HEK293 (cell line): Measurements from ENCODE around the gene ARF4.
"Not testable (repeated sequence)": the region's sequence is repeated elsewhere in the genome, so short reads cannot be mapped to it uniquely, and the experiment has no call there.

Source experiments
- CTCF ChIA-PET: fragments of 350-600 bp; formaldehyde crosslinking; extraction: SDS; loops from one replicate; lab custom pipeline; 2021; ENCODE audit warnings: antibody characterized with exemption; lab: Yijun Ruan, JAX
- POLR2A ChIA-PET: fragments of 300-600 bp; formaldehyde crosslinking; extraction: SDS; loops from one replicate; lab custom pipeline; 2020; ENCODE audit warnings: antibody characterized with exemption, inconsistent platforms; lab: Yijun Ruan, JAX
- H3K27ac ChIP-seq: fragments of 200-500 bp; sonication (Bioruptor generic); 2 replicates; pipeline ENCODE4 v1.5.1; 2014; ENCODE audit warnings: low read depth, low read length, control low read depth, inconsistent platforms; ENCODE audit errors: extremely low read depth
- H3K36me3 ChIP-seq, 2 experiments: fragments of 200-500 bp in 1 of 2; sonication (Bioruptor generic) in 1 of 2; 1 replicate in 1 of 2; 2 replicates in 1 of 2; pipeline ENCODE4 v1.5.1; 2014 to 2017; ENCODE audit warnings: inconsistent platforms in 2 of 2, low read length in 2 of 2; ENCODE audit not compliant: control insufficient read depth in 2 of 2, insufficient read depth in 1 of 2
- H3K4me1 ChIP-seq: fragments of 200-500 bp; sonication (Bioruptor generic); 2 replicates; pipeline ENCODE4 v1.5.1; 2014; ENCODE audit warnings: mild to moderate bottlenecking, low read length, inconsistent platforms; ENCODE audit not compliant: control insufficient read depth, insufficient read depth
- H3K4me3 ChIP-seq: 2 replicates; pipeline ENCODE4 v1.5.1; 2011; ENCODE audit warnings: low read depth, mild to moderate bottlenecking, control low read depth, low read length, moderate library complexity
- H3K9me3 ChIP-seq: fragments of 200-500 bp; sonication (Bioruptor generic); 2 replicates; pipeline ENCODE4 v1.5.1; 2014; ENCODE audit warnings: low read depth, low read length, inconsistent platforms; ENCODE audit not compliant: control insufficient read depth, insufficient read depth
- FEZF1 ChIP-seq: fragments of 450-650 bp; formaldehyde crosslinking; IDR thresholded peaks from 2 replicates; pipeline ENCODE4 v1.5.1; 2016; ENCODE audit warnings: missing biosample characterization, missing genetic modification characterization
- GLI4 ChIP-seq: fragments of 450-650 bp; formaldehyde crosslinking; IDR thresholded peaks from 2 replicates; pipeline ENCODE4 v1.5.1; 2016; ENCODE audit warnings: missing biosample characterization, missing genetic modification characterization
- GLIS2 ChIP-seq: fragments of 450-650 bp; formaldehyde crosslinking; IDR thresholded peaks from 2 replicates; pipeline ENCODE4 v1.5.1; 2016; ENCODE audit warnings: missing biosample characterization, missing genetic modification characterization
- IKZF3 ChIP-seq: fragments of 450-650 bp; IDR thresholded peaks from 2 replicates; pipeline ENCODE4 v1.5.0; 2018; ENCODE audit warnings: missing biosample characterization, mild to moderate bottlenecking, missing genetic modification characterization, moderate library complexity
- OSR2 ChIP-seq: fragments of 450-650 bp; formaldehyde crosslinking; IDR thresholded peaks from 2 replicates; pipeline ENCODE4 v1.5.1; 2016; ENCODE audit warnings: missing biosample characterization, missing genetic modification characterization
- ZBTB21 ChIP-seq: fragments of 450-650 bp; formaldehyde crosslinking; IDR thresholded peaks from 2 replicates; pipeline ENCODE4 v1.5.1; 2017; ENCODE audit warnings: missing biosample characterization, missing genetic modification characterization
- ZFP41 ChIP-seq: fragments of 450-650 bp; formaldehyde crosslinking; IDR thresholded peaks from 2 replicates; pipeline ENCODE4 v1.5.1; 2016; ENCODE audit warnings: missing biosample characterization, missing genetic modification characterization, borderline replicate concordance
- ZNF112 ChIP-seq: fragments of 450-650 bp; formaldehyde crosslinking; IDR thresholded peaks from 2 replicates; pipeline ENCODE4 v1.5.0; 2017; ENCODE audit warnings: missing biosample characterization, missing genetic modification characterization
- ZNF114 ChIP-seq: fragments of 450-650 bp; formaldehyde crosslinking; IDR thresholded peaks from 2 replicates; pipeline ENCODE4 v1.5.0; 2017; ENCODE audit warnings: missing biosample characterization, missing genetic modification characterization
- ZNF121 ChIP-seq: fragments of 450-650 bp; formaldehyde crosslinking; IDR thresholded peaks from 2 replicates; pipeline ENCODE4 v1.5.1; 2016; ENCODE audit warnings: missing biosample characterization, missing genetic modification characterization
- ZNF146 ChIP-seq: fragments of 450-650 bp; formaldehyde crosslinking; IDR thresholded peaks from 2 replicates; pipeline ENCODE4 v1.5.1; 2016; ENCODE audit warnings: missing biosample characterization, missing genetic modification characterization
- ZNF155 ChIP-seq: fragments of 450-650 bp; formaldehyde crosslinking; IDR thresholded peaks from 2 replicates; pipeline ENCODE4 v1.5.1; 2016; ENCODE audit warnings: missing biosample characterization, missing genetic modification characterization
- ZNF221 ChIP-seq: fragments of 450-650 bp; formaldehyde crosslinking; IDR thresholded peaks from 2 replicates; pipeline ENCODE4 v1.5.1; 2017; ENCODE audit warnings: missing biosample characterization, missing genetic modification characterization, borderline replicate concordance
- ZNF391 ChIP-seq: fragments of 450-650 bp; formaldehyde crosslinking; IDR thresholded peaks from 2 replicates; pipeline ENCODE4 v1.5.1; 2016; ENCODE audit warnings: low read depth, missing biosample characterization, missing genetic modification characterization, borderline replicate concordance
- ZNF426 ChIP-seq: fragments of 450-650 bp; formaldehyde crosslinking; IDR thresholded peaks from 2 replicates; pipeline ENCODE4 v1.5.1; 2017; ENCODE audit warnings: missing biosample characterization, missing genetic modification characterization, mild to moderate bottlenecking, inconsistent platforms, moderate library complexity
- ZNF501 ChIP-seq: fragments of 450-650 bp; formaldehyde crosslinking; IDR thresholded peaks from 2 replicates; pipeline ENCODE4 v1.5.1; 2016; ENCODE audit warnings: missing biosample characterization, missing genetic modification characterization
- ZNF768 ChIP-seq: fragments of 450-650 bp; formaldehyde crosslinking; IDR thresholded peaks from 2 replicates; pipeline ENCODE4 v1.5.1; 2018; ENCODE audit warnings: missing biosample characterization, mild to moderate bottlenecking, missing genetic modification characterization
- TF ChIP-seq, protein P1 (sequence below): fragments of 450-650 bp; formaldehyde crosslinking; IDR thresholded peaks from 2 replicates; pipeline ENCODE4 v1.5.1; 2017; ENCODE audit warnings: missing biosample characterization, mild to moderate bottlenecking, missing genetic modification characterization, moderate library complexity

The ARF4 gene

DNA sequence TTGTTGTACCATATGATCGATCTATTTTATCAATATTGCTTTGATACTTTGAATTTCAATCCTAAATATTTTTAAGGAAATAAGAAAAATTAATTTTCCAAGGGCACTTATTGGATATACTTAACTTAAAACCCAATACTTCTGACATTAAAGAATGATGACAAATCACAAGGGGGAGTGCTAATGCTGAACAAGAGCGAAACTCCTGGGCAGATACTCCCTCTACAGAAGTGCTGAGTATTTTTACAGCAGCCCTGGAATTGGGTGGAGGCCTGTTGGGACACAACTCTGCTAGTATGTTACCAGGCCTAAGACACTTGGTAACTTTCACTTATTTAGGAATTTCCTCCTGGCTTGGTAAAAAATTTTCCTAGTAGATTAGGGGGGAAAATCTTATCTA is 49.6 kb upstream of the ARF4 start:
- Histone ChIP-seq H3K9me3 (no peaks in the 10 kb centered on the region), H3K4me1 (no peaks in the 10 kb centered on the region), H3K4me3 (no peak overlapping the region), H3K36me3 (peaks cover 0 to 57% of the 10 kb centered on the region in 2 experiments; a peak in 2 of 3 replicates), H3K27ac (no peak overlapping the region)
- ChIA-PET POLR2A (no interaction called here), CTCF (interaction anchor here (0.6 kb wide), 1 partner anchor 47 kb away, joined by 3 read pairs; no protein-coding TSS in a partner anchor)
- TF ChIP-seq ZNF155 (tag by site-specific recombination) (no peak), ZNF112 (tag by site-specific recombination) (no peak), ZNF114 (tag by site-specific recombination) (no peak), ZBTB21 (tag by site-specific recombination) (no peak), GLI4 (tag by site-specific recombination) (no peak), ZNF501 (no peak), ZNF391 (tag by site-specific recombination) (no peak), ZNF146 (no peak)
- TF ChIP-seq, protein P1, sequence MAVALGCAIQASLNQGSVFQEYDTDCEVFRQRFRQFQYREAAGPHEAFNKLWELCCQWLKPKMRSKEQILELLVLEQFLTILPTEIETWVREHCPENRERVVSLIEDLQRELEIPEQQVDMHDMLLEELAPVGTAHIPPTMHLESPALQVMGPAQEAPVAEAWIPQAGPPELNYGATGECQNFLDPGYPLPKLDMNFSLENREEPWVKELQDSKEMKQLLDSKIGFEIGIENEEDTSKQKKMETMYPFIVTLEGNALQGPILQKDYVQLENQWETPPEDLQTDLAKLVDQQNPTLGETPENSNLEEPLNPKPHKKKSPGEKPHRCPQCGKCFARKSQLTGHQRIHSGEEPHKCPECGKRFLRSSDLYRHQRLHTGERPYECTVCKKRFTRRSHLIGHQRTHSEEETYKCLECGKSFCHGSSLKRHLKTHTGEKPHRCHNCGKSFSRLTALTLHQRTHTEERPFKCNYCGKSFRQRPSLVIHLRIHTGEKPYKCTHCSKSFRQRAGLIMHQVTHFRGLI (tag by site-specific recombination), result no peak

DNA sequence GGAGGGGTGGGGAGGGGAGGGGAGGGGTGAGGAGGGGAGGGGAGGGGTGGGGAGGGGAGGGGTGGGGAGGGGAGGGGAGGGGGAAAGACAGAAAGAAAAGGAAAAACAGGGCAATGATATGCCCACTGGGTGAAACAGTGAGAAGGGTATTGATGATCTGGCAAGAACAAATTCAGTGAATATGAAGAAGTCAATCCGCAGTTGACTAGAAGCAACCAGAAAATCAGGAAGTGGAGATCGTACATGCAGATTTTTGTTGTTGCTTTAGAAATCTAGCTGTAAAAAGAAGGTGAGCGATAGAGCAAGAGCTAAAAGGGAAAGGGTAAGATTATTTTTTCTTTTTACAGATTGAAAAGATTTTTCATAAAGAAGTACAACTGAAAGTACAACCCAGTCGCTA is 47.6 kb upstream of the ARF4 start:
- Histone ChIP-seq H3K27ac (no peak overlapping the region), H3K9me3 (no peaks in the 10 kb centered on the region), H3K36me3 (peaks cover 6 to 58% of the 10 kb centered on the region in 2 experiments; a peak in 2 of 3 replicates), H3K4me3 (no peak overlapping the region), H3K4me1 (no peaks in the 10 kb centered on the region)
- CTCF ChIA-PET, result no interaction called here
- TF ChIP-seq FEZF1 (tag by site-specific recombination) (no peak), ZNF221 (tag by site-specific recombination) (no peak)
- POLR2A ChIA-PET, result no interaction called here

DNA sequence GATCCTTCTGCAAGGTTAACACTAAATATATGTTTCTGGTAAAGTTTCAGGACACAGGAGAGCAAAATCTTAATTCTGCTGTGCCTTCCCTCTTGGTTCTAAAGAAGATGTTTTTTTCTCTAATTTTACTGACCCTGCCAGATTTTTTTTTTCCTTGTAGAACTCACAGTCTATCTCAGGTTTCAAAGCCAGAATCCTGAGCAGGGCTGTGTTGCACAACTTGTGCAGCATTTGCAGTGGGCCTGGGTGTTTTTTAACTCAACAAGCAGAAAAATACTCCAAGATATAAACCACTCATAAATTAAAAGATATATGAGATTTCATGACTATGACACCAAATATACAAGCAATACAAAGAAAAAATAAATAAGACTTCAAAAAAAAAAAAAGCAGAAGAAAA is 40.2 kb upstream of the ARF4 start:
- Histone ChIP-seq H3K27ac (no peak overlapping the region), H3K4me1 (no peaks in the 10 kb centered on the region), H3K9me3 (no peaks in the 10 kb centered on the region), H3K4me3 (no peak overlapping the region), H3K36me3 (peaks cover 30 to 61% of the 10 kb centered on the region in 2 experiments)
- ChIA-PET POLR2A (no interaction called here), CTCF (interaction anchor here (0.7 kb wide), 1 partner anchor 11 kb away, joined by 7 read pairs; no protein-coding TSS in a partner anchor)
- TF ChIP-seq OSR2 (tag by site-specific recombination) (no peak), ZNF121 (tag by site-specific recombination) (no peak), IKZF3 (tag by site-specific recombination) (no peak), ZFP41 (tag by site-specific recombination) (no peak), ZNF768 (tag by site-specific recombination) (no peak), ZNF426 (no peak), GLIS2 (no peak)

DNA sequence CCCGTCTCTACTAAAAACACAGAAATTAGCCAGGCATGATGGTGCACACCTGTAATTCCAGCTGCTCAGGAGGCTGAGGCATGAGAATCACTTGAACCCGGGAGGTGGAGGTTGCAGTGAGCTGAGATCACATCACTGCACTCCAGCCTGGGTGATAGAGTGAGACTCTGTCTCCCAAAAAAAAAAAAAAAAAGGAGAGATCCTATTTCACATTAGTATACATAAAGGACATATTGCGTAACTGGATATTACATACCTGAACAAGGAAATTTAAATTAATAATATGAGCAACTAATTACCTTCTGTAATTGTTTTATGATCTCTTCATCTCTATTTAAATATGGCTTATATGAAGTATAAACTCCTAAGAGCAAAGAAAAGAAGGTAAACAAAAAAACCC is 37.1 kb upstream of the ARF4 start:
- not testable (repeated sequence) for H3K4me3 ChIP-seq, H3K27ac ChIP-seq, H3K9me3 ChIP-seq, H3K4me1 ChIP-seq
- ChIA-PET CTCF (interaction anchor here (0.6 to 0.7 kb wide), 2 partner anchors 33 to 99 kb away, joined by 4 to 8 read pairs; no protein-coding TSS in a partner anchor), POLR2A (interaction anchor here (0.6 kb wide), 1 partner anchor 28 kb away, joined by 3 read pairs; no protein-coding TSS in a partner anchor)
- peaks cover 24 to 64% of the 10 kb centered on the region in 2 experiments for H3K36me3 ChIP-seq
